HG03432 (cell line): ENCODE measurements around the gene ANXA2.
"Not testable (repeated sequence)": the region's sequence is repeated elsewhere in the genome, so short reads cannot be mapped to it uniquely, and the experiment has no call there.

Source experiments
- ATAC-seq: cut with Tn5 transposase; IDR thresholded peaks from one replicate; pipeline ENCODE4 v1.9.1; 2021; ENCODE audit warnings: mild to moderate bottlenecking, moderate library complexity; ENCODE audit not compliant: unreplicated experiment

ANXA2 gene

GRCh38 chr15:60372227-60372626, 25.6 kb downstream of the ANXA2 start:
- no peak for ATAC-seq

DNA sequence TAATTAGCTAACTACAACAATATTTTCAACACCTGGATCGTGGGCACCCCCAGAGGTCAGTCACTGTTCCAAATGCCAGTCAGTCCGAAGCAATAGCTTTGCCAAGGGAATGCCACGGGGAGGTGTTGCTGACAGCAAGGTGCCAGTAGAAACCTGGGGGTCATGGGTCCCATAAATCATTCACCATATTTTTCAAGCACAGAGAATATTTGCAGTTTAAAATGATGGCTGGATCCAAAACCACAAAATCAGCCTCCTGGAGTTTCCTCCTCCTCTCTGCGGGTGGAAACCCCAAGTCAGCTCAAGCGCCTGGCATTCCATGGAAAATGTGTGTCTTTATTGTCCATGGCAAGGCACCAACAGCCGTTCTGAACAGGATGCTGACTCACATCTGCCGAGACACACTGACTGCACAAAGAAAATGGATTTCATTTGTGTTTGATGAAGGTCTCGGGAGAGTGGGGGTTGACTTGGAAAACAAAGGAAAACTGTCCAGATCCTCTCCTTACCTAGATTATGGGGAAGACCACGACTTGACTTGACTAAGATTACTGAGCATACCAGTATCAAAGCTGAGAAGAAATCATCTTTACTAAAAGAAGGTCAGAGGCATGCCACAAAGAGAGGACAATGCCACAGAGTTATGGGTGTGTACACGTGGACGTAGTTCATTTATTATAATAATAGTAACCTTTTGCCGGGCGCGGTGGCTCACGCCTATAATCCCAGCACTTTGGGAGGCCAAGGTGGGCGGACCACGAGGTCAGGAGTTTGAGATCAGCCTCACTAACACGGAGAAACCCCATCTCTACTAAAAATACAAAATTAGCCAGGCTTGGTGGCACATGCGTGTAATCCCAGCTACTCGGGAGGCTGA, 26.4 kb downstream of the ANXA2 start:
- ATAC-seq: no peak

GRCh38 chr15:60370869-60371136, 27.0 kb downstream of the ANXA2 start:
- ATAC-seq: no peak

- ATAC-seq: no peak
Observed at GRCh38 chr15:60370105-60370868, 27.5 kb downstream of the ANXA2 start.

GRCh38 chr15:60369696-60370095, 28.1 kb downstream of the ANXA2 start:
- no peak for ATAC-seq

DNA sequence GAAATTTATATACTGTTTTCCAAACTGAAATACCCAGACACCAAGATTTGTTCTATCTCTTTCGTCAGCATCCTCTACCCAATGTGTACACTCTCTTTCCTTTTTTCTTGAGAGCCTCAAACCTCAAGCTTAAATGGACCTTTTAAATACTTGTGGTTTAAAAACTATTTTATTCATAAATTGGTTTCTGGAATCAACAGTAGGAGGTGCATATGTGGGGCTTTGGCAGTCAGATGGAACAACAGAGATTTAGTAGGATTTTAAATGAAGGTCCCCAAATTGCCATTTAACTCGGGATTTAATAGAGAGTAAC, 33.2 kb downstream of the ANXA2 start:
- no peak for ATAC-seq

- ATAC-seq: no peak
Observed at GRCh38 chr15:60363903-60364611, 33.7 kb downstream of the ANXA2 start.

GRCh38 chr15:60363087-60363549, 34.7 kb downstream of the ANXA2 start:
- ATAC-seq: no peak

DNA sequence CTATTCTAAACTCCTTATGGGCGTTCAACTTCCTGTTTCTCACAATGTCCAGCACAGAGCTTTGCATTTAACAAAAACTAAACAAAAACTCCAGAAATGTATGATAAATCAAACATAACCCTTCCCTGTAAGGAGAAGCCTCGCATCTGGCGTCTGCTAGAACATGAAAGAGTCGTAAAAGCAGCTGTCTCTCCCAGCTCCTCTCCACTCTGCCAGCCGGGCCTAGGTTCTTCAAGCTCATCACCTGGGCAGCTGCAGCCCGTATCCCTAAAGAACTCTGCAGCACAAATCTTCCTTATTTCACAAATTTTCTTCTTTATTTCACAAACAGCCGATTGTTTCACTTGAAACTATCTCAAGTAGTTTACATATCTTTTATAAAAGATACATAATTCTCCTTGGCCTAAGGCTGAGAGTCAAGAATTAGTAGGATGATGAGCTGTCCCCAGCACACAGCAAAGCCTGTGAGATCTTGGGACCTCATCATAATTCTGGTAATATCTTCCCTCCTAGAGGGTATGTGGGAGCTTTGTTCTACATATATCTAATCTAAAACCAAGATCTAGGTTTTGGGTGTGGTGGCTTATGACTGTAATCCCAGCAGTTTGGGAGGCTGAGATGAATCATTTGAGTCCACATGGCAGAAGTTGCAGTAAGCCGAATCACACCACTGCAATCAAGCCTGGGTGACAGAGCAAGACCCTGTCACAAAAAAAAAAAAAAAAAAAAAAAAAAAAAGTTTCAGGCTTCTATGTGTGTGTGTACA, 35.3 kb downstream of the ANXA2 start:
- no peak for ATAC-seq

- ATAC-seq: not testable (repeated sequence)
Observed at GRCh38 chr15:60359738-60360137, 38.0 kb downstream of the ANXA2 start.

GRCh38 chr15:60358935-60359682, 38.7 kb downstream of the ANXA2 start:
- no peak for ATAC-seq

- no peak for ATAC-seq
Observed at GRCh38 chr15:60356832-60357231, 41.0 kb downstream of the ANXA2 start.

- no peak for ATAC-seq
Observed at GRCh38 chr15:60355148-60355857, 42.5 kb downstream of the ANXA2 start.

GRCh38 chr15:60353245-60353920, 44.4 kb downstream of the ANXA2 start:
- no peak for ATAC-seq

DNA sequence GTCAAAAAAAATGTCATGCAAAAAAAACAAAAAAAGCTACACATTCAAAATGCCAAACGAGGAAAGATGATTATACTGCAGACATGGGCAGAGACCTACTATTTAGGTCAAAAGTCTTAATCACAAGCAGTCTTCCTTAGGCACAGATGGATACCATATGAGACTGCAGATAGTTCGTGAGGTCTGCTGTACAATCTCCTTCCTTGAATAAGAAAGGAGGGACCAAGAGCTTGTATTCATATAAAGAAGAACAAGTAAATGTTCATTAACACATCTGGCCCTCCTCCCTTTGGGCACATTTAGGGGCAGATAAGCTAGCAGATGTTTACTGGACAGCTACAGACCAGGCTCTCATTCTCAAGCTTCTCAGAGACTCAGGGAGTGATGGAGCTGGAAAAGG, 45.3 kb downstream of the ANXA2 start:
- no peak for ATAC-seq

DNA sequence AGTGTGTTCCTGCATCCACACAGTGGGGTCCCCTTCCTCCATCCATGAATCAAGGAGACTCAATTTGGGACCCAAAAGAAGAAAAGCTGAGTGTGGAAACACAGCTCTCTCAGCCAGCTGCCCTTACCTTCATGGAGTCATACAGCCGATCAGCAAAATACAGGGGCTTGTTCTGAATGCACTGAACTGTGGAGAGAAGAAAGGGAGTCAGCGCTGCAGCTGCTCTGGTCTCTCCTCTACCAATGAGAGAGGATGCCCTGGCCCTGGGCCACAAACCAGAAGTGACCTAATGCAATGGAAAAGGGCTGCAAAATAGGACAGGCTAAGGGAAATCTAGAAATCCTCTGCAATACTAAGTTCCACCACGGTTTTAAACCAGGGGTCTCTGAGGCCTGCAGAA, 46.7 kb downstream of the ANXA2 start:
- no peak for ATAC-seq

- no peak for ATAC-seq
Observed at GRCh38 chr15:60350108-60350507, 47.7 kb downstream of the ANXA2 start.

DNA sequence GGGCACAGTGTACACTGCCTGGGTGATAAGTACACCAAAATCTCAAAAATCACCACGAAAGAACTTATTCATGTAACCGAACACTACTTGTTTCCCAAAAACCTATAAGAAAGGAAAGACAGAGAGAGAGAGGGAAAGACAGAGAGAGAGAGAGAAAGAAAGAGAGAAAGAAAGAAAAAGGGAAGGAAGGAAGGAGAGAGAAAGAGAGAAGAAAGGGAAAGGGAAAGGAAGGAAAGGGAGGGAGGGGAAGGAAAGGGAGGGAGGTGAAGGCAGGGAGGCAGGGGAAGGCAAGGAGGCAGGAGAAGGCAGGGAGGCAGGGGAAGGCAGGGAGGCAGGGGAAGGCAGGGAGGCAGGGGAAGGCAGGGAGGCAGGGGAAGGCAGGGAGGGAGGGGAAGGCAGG, 48.2 kb downstream of the ANXA2 start:
- no peak for ATAC-seq

GRCh38 chr15:60347480-60348049, 50.2 kb downstream of the ANXA2 start:
- ATAC-seq: no peak
